C4-2B (cell line): ENCODE measurements around the gene KIAA0930.

ENCODE experiments used
- H3K27ac ChIP-seq: fragments of 450-650 bp; 2 replicates; pipeline ENCODE4 v1.5.1; 2017
- ZFX ChIP-seq: fragments of 450-650 bp; IDR thresholded peaks from 2 replicates; pipeline ENCODE4 v1.6.1; 2017
- TF ChIP-seq, protein P1 (sequence below): fragments of 450-650 bp; conservative IDR thresholded peaks from 2 replicates; pipeline ENCODE4 v1.5.1; 2017; ENCODE audit warnings: mild to moderate bottlenecking

KIAA0930 gene

DNA sequence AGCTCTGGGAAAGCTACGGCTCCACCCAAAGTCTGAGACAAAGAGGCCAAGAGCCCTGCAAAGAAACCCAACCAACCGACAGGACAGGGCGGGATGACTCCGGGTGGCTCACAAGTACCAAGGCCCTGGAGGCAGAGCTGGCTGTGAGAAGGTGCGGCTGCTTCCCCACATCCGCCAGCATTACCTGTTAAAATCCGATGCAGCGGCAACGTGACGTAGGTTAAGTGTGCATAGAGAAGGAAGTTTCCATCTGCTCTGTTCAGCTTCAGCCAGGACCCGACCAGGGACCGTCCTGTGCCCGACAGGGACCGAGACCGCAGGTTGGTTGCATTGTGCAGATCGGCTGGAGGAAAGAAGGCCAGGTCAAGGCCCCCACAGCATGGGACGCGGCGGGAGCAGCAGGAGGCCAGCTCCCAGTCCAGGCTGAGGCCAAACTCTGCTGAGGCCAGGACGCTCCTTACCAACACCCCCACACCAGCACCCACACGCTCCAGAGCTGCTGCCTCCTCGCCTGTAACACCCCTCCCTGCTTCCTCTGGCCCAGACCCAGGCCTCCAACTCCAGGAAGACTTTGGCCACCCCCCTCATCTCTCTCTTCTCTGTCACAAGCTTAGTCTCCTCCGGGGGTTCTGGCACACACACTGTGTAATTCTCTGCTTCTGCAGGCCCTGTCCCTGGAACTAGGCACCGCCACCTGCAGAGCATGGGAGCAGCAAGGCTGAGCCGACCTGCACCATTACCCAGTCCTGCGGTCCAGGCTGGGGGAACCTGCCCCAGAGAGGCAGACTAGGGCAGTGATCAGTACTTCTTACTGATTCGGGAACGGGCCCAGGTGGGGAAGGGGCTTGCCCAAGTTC, 42.9 kb downstream of the KIAA0930 start:
- H3K27ac ChIP-seq, result peak overlapping the region; percentile 67
- TF ChIP-seq, protein P1, sequence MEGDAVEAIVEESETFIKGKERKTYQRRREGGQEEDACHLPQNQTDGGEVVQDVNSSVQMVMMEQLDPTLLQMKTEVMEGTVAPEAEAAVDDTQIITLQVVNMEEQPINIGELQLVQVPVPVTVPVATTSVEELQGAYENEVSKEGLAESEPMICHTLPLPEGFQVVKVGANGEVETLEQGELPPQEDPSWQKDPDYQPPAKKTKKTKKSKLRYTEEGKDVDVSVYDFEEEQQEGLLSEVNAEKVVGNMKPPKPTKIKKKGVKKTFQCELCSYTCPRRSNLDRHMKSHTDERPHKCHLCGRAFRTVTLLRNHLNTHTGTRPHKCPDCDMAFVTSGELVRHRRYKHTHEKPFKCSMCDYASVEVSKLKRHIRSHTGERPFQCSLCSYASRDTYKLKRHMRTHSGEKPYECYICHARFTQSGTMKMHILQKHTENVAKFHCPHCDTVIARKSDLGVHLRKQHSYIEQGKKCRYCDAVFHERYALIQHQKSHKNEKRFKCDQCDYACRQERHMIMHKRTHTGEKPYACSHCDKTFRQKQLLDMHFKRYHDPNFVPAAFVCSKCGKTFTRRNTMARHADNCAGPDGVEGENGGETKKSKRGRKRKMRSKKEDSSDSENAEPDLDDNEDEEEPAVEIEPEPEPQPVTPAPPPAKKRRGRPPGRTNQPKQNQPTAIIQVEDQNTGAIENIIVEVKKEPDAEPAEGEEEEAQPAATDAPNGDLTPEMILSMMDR, result no peak
- no peak for TF ChIP-seq ZFX

DNA sequence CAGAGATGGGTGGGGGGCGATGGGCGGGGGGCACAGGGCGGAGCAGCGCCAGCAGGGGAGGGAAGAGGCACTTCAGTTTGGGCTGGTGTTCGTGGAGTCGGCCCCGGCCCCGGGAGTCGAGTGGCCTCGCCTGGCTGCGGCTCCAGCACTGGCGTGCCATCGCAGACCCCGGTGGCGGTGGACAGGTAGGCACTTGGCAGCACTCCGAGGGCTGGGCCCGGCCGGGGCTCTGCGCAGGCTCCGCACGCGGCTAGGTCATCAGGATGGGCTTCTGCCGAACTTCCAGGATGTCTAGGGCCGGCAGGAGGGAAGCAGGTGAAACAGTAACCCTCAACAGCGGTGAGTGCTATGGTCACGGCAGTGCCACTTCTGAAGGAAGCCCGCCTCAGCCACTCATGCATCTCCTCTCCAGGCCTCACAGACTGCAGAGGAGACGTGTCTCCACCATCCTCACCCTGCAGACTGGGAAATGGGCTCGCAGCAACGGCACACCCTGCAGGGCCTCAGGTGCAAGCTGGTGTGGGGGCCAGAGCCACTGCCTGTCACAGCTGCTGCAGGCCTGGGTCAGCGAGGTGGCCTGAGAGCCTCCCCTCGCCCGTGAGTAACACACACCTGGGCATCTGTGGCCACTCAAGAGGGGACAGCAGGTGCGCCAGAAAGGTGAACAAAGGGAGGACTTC, 43.6 kb downstream of the KIAA0930 start:
- TF ChIP-seq, protein P1, result no peak
- no peak for TF ChIP-seq ZFX
- peak overlapping the region; percentile 67 for H3K27ac ChIP-seq

DNA sequence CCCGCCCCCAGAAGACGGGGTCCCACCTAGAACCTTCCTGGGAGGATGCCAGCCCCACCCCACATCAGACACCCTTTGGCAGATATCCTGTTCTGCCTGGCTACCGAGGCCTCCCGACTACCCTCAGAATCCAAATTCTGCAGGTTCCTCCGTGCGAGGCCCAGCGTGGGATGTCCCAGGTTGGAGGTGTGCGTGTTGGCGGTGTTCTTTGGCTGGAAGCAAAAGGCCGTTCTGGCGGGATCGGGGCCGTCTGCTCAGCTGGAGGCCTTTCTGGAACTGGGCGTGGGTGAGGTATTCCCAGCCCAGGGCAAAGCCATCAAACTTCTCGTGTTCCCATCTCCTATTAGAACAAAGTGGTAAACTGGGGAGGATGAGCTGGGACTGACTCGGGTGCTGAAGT, 44.4 kb downstream of the KIAA0930 start:
- no peak for TF ChIP-seq ZFX
- no peak overlapping the region for H3K27ac ChIP-seq

DNA sequence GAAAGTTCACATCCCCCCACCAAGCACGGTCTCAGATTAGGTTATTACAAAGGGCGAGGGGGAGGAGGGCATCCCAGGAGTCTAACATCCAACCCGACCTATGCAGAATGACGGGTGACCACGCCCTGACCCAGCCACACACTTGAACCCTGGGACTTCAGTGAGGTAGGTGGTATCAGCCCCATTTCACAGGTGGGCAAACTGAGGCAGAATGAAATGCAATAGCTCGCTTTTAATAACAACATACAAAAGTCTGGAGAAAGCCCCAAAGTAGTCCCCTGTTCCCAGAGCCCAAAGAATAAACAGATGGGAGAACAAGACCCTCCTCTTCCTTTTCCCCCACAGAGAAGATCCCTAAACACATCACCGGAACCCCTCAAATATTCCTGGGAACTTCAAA, 45.1 kb downstream of the KIAA0930 start:
- TF ChIP-seq, protein P1, result no peak
- no peak overlapping the region for H3K27ac ChIP-seq

DNA sequence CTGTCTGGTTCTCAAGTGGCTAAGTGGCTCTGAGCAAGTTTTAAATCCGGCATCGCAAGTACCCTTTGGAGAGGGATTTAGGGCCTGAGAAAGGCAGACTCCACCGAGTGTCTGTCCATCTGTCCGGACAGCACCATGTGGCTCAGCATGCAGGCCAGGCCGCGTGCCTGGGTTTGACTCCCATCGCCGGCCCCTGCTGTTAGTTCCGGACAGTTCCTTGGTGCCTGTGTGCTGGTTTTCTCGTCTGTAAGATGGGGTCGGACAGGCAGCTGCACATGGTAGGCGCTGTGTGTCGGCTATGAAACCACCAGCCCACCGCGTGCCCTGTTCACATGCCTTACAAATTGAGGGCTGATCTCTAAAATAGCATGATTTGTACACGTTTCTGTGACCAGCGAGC, 46.0 kb downstream of the KIAA0930 start:
- no peak overlapping the region for H3K27ac ChIP-seq
- no peak for TF ChIP-seq ZFX
- TF ChIP-seq, protein P1, result no peak

DNA sequence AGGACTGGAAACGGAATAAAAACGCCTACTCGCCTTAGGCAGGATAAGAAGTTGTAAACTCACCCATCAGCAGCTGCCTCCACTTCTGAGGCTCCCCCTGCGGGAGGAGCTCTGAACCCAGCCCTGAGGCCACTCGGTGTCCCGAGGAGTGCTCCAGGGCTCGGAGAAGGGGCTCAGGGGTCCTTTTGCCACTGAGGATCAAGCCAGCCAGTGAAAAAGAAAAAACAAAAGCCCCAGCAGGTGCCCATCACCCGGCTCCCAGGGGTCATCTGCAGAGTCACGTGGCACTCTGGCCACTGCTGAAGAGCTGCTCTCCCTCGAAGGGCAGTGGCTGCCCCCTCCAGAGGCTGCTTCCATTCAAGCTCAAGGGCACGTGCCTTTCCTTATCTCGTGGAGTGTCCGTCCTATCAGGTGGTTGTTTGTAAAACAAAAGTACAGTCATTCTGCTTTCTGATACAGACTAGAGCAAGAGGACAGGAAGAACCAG, 48.0 kb downstream of the KIAA0930 start:
- no peak for TF ChIP-seq ZFX
- TF ChIP-seq, protein P1, result no peak
- peak overlapping the region; percentile 14; the same call in 1 of the 2 replicates for H3K27ac ChIP-seq

DNA sequence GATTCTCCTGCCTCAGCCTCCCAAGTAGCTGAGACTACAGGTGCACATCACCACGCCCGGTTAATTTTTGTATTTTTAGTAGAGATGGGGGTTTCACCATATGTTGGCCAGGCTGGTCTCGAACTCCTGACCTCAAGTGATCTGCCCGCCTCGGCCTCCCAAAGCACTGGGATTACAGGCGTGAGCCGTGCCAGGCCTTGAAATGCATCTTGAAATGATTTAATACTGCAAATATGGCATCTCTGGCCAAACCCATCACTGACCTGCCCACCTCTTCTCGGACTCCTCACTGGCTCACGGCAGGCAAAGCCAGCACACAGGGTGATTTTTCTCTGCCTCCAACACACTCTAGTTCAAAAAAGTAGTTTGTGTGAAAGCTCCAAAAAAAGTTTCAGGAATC, 48.9 kb downstream of the KIAA0930 start:
- H3K27ac ChIP-seq, result peak overlapping the region; percentile 79

DNA sequence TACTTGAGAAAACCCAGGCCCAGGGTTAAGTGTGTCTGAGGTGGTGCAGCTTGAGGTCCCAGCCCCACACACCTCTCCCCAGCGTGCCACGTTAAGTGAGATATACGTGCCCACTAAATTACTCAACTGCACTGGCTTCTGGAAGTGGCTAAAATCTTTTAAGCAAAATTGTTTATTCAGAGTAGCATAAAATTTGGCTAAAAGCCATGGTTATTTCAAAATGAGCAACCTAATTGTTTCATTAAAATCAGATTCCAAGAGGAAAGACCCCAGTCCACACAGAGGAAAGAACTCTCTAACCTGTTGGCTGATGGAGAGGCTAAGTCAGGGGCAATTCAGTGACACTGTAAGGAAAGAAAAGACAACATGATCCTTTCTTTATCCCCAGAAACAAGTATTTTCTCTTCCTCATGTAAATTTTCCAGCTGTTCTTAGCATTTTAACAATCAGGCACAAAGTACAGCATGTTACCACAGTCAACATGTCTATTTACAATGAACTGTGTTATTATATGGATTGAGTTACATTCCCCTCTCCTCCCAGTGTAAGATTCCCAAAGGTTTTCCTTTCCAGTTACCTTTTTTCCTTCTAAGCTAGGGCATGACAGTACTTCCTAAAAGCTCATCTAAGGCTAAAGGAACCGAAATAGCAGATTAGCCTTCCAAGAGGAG, 50.4 kb downstream of the KIAA0930 start:
- TF ChIP-seq ZFX, result no peak
- TF ChIP-seq, protein P1, result no peak
- peak overlapping the region; percentile 93 for H3K27ac ChIP-seq
